C4-2B (cell line): ENCODE data around the gene HIVEP3.

Source experiments
- H3K27ac ChIP-seq: fragments of 450-650 bp; 2 replicates; pipeline ENCODE4 v1.5.1; 2017
- ZFX ChIP-seq: fragments of 450-650 bp; IDR thresholded peaks from 2 replicates; pipeline ENCODE4 v1.6.1; 2017
- TF ChIP-seq, protein P1 (sequence below): fragments of 450-650 bp; conservative IDR thresholded peaks from 2 replicates; pipeline ENCODE4 v1.5.1; 2017; ENCODE audit warnings: mild to moderate bottlenecking

HIVEP3 gene

DNA sequence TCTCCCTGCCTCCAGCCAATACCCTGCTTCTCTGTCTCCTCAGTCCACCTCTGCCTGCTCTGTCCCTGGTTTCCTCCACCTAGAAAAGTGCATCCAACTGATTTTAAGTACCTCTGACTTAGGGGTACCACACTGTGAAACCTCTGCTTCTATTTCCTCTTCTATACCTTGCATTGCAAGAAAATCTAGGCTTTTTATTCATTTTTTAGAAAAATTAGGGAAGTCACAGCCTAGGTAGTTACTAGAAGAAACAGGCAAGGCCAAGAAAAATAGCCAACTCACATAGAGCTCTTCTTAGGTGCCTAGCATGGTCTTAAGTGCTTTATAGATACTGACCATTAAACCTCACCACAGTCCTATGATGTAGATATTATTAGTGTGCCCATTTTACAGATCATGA is 39.1 kb downstream of the HIVEP3 start:
- H3K27ac ChIP-seq: no peak overlapping the region
- TF ChIP-seq ZFX: no peak
- TF ChIP-seq, protein P1, sequence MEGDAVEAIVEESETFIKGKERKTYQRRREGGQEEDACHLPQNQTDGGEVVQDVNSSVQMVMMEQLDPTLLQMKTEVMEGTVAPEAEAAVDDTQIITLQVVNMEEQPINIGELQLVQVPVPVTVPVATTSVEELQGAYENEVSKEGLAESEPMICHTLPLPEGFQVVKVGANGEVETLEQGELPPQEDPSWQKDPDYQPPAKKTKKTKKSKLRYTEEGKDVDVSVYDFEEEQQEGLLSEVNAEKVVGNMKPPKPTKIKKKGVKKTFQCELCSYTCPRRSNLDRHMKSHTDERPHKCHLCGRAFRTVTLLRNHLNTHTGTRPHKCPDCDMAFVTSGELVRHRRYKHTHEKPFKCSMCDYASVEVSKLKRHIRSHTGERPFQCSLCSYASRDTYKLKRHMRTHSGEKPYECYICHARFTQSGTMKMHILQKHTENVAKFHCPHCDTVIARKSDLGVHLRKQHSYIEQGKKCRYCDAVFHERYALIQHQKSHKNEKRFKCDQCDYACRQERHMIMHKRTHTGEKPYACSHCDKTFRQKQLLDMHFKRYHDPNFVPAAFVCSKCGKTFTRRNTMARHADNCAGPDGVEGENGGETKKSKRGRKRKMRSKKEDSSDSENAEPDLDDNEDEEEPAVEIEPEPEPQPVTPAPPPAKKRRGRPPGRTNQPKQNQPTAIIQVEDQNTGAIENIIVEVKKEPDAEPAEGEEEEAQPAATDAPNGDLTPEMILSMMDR: no peak

DNA sequence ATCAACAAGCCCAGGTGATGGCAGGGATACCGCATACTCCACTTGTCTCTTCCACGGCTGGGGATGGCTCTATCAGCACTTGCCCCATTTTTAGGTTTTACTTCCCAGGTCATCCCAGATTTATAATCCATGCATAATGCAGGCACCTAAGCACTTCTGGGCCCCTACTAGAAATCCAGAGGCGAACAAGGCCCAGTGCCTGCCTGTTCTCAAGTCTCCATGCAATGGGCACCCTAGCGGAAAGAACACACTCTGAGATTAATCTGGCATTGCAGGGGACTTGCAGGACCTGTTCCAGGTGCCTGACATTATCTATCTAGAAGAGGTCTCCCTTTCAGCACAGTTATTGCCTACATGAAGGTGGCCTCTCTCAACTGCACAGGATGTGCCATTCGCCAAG is 39.8 kb downstream of the HIVEP3 start:
- H3K27ac ChIP-seq: no peak overlapping the region

DNA sequence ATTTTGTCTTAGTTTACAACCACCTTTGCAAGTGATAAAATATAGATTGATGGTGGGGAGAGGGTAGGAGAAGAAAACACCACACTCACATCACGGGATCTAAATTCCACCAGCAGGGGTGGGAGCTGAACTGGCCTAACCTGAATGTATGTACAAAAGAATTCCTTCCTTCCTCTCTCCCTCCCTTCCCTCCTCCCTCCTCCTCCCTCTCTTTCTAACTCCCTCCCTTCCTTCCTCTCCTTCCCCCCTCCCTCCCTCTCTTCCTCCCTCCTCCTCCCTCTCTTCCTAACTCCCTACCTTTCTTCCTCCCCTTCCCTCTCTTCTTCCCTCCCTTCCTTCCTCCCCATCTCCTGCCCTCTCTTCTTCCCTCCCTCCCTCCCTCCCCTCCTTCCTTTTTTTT is 40.2 kb downstream of the HIVEP3 start:
- TF ChIP-seq ZFX: no peak
- TF ChIP-seq, protein P1: no peak
- H3K27ac ChIP-seq: no peak overlapping the region

More for the DNA sequence above, 39.8 kb downstream of the HIVEP3 start:
- TF ChIP-seq, protein P1: no peak
- TF ChIP-seq ZFX: no peak

DNA sequence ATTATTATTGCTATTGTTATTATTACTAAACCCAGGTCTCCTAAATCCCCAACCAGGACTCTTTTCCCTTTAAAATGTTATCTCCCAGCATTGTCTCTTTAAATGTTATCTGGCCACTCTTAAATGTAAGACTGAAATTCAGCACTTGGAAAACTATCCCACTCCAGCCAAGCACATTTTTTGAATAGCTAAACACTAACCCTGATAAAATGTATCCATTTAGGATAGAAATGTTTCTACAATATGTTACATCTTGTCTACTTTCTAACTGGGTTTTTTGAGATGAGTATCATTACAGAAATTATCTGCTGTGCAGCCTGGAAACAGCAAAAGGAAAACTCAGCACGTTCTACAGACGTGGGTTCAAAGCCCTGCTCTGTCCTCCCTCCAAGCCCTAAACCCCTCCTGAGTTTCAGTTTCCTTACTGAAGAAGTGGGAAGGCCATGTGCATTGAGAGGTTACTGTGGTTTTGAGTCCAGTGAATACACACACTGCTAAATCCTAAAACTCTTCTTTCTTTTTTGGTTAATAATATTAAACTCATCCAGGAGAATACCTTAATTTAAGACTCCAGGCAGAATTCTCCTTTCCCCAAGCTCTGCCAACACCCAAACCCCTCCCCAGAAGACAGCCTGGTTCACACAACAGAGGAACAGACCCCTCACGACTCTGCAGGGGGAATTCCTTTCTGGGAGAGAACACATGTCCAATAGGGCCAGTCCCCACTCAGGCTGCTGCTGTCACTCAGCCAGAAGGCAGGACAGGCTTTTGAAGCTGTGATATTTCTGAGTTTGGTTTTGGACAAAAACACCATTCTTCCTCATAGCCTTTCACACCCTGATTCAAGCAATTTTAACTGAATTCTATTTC is 41.9 kb downstream of the HIVEP3 start:
- H3K27ac ChIP-seq: no peak overlapping the region
- TF ChIP-seq, protein P1: no peak
- TF ChIP-seq ZFX: no peak

DNA sequence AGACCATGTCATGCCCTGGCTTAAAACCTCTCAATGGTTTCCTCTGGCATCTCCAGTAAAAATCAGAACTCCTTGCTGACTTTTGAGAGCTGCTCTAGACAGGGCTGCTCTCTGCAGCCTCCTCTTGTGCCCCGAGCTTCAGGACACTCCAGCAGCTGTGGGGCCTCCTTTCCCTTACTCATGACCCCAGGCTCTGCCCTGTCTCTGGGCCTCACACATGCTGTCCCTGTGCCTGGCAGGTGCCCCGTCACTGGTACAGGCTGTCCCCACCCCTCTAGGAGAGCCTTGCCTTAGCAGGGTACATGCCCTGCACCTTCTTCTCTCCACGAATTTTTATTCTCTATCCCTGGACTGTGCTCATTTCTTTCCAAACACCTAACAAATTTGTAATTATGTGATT is 43.2 kb downstream of the HIVEP3 start:
- no peak overlapping the region for H3K27ac ChIP-seq
- TF ChIP-seq, protein P1: no peak
- no peak for TF ChIP-seq ZFX

DNA sequence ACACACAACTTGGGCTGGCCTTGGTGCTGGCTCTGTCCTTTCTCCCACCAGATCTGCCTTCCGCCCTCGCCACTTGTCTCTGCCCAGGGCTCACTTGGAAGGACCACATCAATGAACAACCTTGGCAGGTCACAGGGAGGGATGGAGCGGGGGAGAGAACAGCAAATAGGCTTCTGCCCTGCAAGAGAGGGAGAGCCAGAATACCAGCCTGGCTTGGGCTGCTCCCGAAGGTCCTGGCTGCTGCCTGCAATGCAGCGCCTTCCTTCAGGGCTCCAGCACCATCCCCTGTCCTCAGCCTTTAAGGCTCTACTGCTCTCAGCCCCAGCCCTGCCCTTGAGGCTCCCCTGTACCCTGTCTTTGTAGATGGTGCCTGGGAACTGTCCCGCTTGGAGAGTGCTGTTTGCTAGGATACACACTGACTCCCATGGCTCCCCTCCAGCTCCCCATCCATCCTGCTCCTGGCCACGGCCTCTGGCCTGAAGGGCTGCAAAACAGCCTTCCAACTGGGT is 43.8 kb downstream of the HIVEP3 start:
- no peak overlapping the region for H3K27ac ChIP-seq
- no peak for TF ChIP-seq ZFX
- TF ChIP-seq, protein P1: no peak

DNA sequence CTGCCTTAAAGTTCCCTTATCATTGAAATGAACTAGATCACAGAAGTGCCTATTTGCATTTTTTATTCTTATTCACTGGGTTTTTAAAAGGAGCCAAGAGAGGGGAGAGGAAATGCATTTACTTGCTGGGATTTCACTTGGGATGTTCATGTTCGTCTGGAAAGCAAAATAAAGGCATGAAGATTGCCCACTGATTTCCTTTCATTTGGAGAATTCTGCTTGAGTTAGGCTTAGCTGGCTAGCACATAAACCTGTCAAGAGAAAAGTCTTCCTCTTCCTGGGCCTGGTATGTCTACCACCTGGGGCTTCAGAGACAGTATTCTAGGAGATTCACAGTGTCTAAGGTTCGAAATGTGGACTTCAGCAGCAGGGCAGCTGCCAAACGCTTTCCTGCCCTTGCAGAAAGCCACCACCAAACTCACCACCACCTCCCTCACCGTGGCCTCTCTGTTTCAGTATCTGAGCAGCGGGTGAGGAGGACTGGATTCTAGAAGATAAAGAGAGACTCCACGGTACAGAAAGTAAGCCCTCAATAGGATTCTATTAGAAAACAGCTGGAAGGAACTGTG is 44.5 kb downstream of the HIVEP3 start:
- TF ChIP-seq, protein P1: no peak
- TF ChIP-seq ZFX: no peak
- H3K27ac ChIP-seq: no peak overlapping the region
